GM18873 (cell line): Measurements from ENCODE around the gene CDK5R1.
A peak's percentile ranks its signal among the peaks of the same experiment; 100 is the strongest.
"Not testable (repeated sequence)": the region's sequence is repeated elsewhere in the genome, so short reads cannot be mapped to it uniquely, and the experiment has no call there.

Source experiments
- ATAC-seq: cut with Tn5 transposase; IDR thresholded peaks from one replicate; pipeline ENCODE4 v1.9.1; 2021; ENCODE audit warnings: mild to moderate bottlenecking, moderate library complexity, moderate number of reproducible peaks; ENCODE audit not compliant: unreplicated experiment, low FRiP score

CDK5R1 gene

DNA sequence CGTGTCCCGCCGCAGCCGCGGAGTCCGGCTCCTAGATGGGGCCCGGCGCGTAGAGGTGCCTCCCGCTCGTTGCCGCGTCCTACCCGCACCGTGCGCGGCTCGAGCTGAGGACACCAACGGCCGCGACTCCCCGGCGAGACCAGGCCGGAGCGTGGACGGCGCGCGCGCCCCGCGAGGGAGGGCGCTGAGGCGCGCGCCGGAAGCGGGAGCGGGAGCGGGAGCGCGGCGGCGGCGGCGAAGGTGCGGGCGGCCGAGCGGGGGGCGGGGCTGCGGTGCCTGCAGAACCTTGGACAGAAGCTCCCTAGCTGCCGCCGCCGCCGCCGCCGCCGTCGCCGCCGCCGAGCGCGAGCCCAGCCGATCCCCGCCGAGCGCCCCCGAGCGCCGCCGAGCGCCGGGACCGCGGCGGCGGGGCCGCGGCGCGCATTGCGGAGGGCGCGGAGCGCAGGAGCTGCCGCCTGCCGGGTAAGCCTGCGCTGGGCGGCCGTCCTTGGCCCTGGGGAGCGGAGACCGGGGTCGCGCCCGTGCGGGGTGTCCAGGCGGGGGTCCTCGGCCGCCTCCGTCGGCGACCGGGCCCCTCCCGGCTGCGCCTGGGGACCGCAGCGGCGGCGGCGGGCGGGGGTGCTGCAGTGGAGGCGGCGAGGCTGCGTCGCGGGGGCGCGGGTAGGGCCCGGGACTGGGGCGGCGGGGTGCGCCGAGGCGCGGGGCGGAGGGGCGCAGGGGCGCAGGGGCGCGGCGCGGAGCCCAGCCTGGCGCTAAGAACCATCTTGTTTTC is at the start of gene CDK5R1:
CDK5R1 (plus strand) TSS at position 293 of the 772 bp plus-strand sequence. CDS start 628 bp downstream, outside the sequence.
- no peak for ATAC-seq

DNA sequence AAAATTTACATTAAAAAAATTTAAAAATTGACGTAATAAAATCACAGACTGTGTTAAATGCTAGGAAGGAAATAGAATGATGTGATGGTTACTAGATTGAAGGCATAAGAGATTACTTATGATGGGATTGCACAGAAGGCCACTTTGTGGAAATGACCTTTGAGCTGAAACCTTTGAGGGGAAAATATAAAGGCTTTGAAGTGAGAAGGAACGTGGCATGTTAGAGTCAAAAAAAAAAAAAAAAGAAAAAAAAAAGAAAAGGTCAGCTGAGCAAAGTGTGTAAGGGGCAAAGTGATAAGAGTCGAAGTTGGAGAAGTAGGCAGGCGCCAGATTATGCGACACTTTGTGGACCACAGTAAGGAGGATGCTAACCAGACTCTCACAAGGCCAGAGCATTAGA is 46.1 kb upstream of the CDK5R1 start:
- ATAC-seq: no peak

DNA sequence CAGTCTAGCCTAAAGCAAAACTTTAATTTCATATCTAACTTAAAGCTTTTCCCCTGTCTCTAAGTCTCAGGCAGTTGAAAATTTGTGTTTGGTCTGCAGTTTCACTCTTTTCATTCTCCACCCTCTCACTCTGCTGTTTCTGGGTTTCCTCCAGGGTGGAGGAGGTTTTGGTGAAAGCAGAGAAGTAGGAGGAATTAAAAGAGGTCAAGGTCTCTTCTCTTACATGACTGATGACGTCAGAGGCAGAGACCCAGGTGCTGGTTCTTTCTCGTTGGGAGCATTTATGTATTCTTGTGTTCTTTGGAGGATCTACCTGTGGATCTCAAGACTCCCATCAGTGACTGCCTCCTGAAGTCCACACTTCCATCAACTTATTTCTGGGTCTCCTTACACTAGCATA is 44.9 kb upstream of the CDK5R1 start:
- ATAC-seq: no peak

DNA sequence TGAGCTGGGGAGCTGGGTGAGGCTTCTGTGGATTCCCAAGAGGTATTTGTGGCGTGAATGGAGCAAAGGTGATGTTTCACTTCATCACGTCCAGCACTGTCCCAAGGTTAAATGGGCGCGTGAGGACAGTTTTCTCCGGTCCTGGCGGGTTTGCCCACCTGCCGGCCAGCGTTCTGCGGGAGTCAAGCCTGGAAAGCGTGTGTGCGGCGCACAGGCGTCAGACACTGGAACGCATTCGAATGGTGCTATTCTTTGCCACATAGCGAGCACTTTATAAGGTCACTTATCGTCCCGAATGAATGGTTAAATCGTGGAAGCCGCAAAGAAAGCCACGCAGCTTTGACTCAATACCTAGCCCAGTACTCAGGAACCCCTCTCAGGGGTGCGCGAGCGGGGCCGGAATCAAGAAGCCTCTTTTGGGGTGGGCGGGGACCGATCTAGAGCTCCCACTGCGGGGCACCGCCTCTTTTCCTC is 42.9 kb upstream of the CDK5R1 start:
- no peak for ATAC-seq

DNA sequence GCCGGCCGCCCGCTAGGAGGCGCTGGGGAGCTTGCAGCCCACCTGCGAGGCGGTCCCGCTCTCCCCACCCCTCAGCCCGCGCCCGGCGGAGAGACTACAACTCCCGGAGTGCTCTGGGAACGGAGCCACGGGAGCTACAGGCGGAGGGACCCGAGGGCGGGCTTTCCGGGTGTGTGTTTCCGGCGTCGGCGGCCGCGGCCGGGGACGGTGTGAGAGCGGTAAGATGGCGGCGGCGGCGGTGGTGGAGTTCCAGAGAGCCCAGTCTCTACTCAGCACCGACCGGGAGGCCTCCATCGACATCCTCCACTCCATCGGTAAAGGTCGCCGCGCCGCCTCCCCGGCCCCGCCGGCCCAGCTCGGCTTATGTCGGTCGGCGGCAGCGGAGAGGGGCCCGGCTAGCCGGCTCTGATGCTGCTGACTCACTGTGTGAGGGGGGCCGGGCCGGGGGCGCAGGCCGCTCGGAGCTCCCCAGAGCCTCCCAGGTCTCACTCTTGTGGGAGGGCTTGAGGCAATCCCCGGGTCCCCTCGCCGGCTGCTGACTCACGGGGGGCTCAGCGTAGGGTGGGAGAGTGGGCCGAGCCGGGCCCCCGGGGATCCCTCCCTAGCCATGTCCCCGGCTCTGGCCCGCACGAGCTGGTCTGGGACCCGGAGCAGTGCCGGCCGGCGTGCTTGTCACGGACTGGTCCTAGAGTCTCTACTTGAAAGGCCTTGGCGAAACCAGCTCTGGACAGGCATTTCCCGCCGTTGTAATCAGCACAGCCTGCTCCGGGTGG is 42.3 kb upstream of the CDK5R1 start, which contains the start of gene PSMD11:
PSMD11 (plus strand) TSS at position 210 of the 773 bp plus-strand sequence; CDS start at position 224, 14 bp downstream.
- ATAC-seq: peak; percentile 79

DNA sequence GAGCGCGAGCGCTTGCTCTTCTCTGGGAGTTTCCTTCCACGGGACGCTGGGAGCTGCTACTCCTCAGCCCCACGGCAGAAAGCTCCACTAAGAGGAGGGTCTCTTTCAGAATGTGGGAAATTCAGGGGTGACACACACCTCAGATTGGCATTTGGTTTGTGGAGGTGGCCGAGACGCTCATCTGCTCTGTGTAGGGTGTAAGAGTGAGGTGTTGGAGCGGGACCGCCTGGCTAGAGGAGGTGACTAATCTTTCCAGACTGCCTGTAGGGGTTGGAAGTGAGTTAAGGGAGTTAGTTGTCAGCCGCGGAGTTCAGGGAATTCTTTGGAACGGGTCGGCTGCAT is 41.7 kb upstream of the CDK5R1 start:
- ATAC-seq: no peak

DNA sequence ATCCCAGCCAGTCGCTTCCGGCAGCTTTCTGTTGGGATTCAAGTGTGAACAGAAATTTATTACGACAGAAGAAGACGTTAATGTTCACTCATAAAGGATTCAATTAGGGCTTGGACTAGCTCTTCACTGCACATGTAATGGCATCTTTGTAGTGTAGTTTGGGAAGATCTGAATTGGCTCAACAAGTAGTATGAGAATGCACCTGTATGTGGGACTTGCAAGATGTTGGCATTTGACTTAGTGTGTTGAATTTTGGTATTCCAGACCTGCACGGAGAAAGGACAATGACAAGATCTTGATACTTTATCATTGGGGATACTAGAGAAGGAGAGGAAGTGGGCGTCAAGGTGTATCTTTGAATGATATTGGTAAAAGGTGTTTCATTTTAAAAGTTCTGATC is 41.3 kb upstream of the CDK5R1 start:
- ATAC-seq: no peak

DNA sequence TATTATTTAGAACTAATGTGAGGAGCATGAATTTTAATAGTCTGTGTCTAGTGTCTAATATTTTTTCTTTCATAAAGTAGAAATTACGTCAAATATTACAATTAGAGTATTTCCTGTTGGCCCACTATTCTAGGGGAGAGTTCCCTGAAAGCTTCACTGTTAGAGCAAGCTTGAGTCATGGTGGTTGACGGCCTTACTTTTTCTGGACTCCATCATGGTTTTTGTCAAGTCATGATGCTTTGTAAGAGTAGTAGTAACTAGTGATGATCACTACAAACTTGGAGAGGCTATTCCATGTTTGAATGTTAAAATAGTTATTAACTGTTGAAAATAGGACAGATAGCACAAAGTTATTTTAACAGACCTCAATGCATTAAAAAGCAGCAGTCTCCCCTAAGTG is 40.8 kb upstream of the CDK5R1 start:
- ATAC-seq: no peak

DNA sequence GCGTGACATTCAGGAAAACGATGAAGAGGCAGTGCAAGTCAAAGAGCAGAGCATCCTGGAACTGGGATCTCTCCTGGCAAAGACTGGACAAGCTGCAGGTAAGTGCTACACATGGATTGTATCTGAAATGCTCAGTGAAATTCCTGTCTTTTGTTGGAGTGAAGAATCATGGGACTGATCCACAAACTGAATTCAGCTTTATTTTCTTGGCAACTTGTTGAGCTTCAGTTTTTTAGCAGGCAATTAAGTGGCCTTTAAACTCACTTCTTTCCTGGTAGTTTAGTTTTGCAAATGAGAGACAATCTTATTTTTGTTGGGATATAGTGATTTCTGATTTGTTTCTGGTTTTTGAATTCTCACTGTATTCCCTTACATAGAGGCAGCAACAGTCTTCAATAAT is 39.8 kb upstream of the CDK5R1 start:
- ATAC-seq: no peak

DNA sequence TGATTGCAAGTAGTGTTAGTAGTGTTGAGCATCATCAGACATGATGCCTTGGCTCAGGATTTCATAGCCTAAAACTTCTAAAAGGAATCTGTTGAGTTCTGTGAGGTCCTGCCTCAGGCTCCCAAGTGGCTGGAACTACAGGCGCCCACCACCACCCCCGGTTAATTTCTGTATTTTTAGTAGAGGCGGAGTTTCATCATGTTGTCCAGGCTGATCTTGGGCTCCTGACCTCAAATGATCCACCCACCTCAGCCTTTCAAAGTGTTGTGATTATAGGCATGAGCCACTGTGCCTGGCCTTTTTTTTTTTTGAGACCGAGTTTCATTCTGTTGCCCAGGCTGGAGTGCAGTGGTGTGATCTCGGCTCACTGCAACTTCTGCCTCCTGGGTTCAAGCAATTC is 36.8 kb upstream of the CDK5R1 start:
- ATAC-seq: no peak

DNA sequence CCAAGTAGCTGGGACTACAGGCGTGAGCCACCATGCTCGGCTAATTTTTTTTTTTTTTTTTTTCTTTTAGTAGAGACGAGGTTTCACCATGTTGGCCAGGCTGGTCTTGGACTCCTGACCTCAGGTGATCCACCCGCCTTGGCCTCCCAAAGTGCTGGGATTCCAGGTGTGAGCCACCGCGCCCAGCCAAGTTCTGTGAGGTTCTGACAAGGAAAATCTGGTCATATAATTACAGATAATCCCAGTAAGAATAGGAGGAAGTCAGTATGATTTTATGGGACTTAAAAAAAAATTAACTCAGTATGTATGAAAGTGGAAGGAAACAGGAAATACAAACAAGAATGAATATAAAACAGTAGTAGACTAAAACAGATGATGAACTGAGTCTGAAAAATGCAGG is 36.4 kb upstream of the CDK5R1 start:
- ATAC-seq: not testable (repeated sequence)

DNA sequence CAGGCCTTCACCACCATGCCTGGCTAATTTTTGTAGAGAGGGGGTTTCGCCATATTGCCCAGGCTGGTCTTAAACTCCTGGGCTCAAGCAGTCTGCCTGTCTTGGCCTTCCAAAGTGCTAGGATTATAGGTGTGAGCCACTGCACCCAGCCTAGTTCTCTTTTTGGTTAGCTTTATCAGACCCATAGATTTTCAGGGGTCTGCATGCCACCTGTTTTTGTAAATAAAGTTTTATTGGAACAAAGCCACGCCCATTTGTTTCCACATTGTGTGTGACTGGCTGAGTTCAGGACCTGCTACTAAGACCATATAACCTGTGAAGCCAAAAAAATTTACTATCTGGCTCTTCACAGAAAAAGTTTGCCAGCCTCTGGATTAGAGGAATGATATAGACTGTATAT is 34.9 kb upstream of the CDK5R1 start:
- no peak for ATAC-seq

DNA sequence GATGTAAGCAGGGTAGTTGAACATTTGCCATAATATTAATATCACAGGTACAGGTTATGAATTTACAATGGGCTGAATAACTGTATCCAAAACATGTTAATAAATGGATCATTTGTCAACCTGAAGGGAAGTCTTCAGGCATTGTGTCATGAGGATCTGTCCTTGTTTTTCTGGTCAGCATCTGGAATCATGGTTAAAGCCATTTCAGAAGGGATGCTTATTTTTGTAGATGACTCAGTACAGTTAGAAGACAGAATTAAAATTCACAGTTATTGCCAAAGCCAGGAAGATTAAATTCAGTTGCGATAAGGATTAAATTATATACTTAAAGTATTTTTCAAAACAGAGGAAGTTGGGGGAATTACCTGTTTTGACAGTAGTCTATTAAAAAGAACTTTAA is 34.5 kb upstream of the CDK5R1 start:
- no peak for ATAC-seq

DNA sequence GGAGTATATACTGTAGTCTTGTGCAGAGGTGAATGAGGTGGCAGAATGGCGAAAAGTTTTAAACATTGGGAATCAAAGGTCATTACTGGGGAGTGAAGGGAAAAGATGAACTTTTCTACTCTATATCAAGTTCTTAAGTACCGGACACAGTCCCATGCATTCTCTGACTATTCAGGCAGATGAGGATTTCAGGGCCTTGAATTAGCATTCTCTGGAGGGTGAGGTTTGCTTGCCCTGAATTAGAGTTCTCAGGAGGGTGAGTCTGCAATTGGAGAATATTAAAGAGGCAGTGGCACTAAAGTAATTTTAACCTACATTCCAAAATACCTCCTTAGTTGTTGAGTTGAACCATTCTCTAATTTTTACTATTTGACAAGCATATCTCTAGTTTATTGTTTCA is 33.4 kb upstream of the CDK5R1 start:
- ATAC-seq: no peak

DNA sequence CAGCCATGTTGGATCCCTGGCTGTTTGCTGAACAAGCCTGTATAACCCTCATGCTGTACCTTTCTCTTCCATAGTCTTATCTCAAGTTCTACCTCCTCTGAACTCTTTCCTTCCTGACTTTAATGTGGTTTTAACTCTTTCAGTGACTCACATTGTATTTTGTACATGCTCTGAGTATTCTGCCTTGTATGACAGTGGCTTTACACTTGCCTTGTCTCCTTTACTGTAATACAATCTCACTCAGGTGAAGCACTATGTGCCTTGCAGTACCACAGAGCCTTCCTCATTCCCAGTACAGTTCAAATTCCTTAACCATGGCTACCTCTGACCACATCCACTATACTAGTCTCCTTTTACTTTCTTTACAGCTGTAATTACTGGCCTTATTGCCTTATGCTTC is 28.4 kb upstream of the CDK5R1 start:
- ATAC-seq: no peak

DNA sequence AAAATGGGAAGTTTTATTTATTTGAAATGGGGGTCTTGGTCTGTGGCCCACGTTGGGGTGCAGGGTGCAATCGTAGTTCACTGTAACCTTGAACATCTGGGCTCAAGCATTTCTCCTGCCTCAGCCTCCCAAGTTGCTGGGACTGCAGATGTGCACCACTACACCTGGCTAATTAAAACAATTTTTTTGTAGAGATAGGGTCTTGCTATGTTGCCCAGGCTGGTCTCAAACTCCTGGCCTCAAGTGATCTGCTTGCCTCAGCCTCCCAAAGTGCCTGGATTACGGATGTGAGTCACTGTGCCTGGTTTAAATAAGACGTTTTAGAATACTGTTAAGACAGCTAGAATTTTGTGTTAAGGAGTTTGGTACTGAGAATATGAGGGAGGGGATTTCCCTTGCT is 26.7 kb upstream of the CDK5R1 start:
- no peak for ATAC-seq

DNA sequence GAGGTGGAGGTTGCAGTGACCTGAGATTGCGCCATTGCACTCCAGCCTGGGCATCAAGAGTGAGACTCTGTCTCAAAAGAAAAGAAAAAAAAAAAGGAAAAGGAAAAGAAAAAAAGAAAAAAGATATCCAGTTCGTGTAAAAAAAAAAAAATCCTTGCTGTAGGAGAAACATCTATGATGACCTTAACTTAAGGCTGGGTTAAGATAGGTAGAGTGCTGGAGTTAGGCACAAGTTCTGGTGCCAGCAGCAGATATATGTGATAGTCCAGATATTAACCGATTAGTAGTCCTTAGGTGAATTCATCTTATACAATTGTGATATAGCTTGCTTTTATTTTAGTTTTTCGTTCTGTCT is 25.3 kb upstream of the CDK5R1 start:
- no peak for ATAC-seq

DNA sequence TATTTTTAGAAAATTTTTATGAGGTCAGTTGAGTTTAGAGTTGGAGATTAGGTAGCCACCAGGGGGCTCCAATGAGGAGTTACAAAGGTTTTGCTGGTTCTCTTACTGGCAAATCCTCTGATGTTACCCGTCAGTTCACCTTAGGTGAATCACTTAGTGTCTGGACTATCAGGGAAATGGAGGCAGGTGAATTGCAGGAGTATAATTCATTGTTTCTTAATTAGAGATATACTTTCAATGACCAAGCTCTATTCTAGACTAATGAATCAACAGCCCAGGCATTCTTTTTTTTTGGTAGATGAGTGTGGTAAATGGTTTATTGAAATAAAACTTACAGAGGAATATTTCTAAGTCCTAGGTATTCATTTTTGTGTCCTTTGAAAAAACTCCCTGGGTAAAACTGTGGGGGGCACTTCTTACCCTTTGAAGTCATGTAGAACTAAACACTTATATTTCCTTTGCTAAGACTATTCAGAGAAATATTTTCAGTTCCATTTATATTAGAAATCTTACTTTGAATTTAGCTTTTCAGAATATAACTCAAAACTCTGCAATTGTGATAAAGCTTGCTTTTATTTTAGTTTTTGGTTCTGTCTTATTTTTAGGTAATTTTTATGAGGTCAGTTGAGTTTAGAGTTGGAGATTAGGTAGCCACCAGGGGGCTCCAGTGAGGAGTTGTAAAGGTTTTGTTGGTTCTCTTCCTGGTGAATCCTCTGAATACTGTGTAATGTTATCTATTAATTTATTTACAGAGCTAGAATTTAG is 24.8 kb upstream of the CDK5R1 start:
- no peak for ATAC-seq

DNA sequence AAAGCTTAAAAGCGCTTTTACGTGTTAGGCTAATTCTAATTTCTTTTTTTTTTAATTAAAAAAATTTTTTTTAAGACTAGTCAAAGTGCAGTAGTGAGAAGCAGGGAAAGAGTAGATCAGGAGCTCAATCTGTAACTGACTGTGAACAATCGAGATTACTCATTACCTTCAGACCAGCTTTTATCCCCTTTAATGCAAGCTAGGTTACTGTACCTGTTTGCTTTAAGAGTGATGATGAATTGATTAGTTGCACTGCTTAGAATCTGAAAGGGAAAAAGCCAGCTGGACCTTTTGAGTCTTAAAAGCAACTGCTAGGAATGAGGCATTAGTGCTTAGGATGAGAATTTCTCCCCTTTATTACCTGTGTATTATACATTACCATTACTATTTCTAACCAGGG is 23.5 kb upstream of the CDK5R1 start:
- ATAC-seq: no peak

DNA sequence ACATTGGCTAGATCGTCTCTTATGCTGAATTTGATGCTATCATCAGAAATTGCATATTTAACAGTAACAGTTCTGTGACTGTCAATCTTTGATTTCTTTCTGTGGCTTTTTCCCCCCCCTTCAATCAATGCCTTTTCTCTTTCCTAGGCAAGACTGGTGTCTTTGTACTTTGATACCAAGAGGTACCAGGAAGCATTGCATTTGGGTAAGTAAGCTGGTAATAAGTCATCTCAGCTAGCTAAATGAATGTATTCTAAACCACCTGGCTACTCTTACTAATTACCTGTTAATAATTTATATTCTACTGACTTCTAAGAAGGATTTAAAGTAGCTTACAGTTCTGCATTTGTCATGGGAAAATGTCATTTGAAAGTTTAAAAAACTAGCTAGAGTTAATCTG is 22.4 kb upstream of the CDK5R1 start:
- no peak for ATAC-seq

DNA sequence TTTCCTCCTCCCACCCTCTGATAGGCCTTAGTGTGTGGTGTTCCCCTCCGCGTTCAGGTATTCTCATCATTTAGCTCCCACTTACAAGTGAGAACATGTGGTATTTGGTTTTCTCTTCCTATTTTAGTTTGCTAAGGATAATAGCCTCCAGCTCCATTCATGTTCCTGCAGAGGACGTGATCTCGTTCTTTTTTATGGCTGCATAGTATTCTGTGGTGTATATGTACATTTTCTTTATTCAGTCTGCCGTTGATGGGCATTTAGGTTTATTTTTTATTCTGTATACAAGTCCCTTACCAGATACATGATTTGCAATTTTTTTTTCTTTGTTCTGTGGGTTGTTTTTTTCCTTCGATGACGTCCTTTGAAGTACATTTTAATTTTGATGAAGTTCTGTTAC is 18.8 kb upstream of the CDK5R1 start:
- ATAC-seq: no peak
